Upper lobe of left lung (tissue), 6 donors: Measurements from ENCODE around the gene THOC1. TPM values are rescaled to one million over a fixed set of nuclear protein-coding genes. Genes with fewer than 3 reads are reported as not detected.

Experiments used
- ATAC-seq, 2 donors: fragments of 200-7000 bp; cut with Tn5 transposase; one replicate each; pipeline ENCODE4 v1.9.1; 2022; ENCODE audit warnings: mild to moderate bottlenecking in 2 of 2, moderate library complexity in 2 of 2; ENCODE audit not compliant: low FRiP score in 2 of 2
- DNase-seq, 2 donors: peaks; one replicate each; pipeline ENCODE4 v3.0.0-alpha.2; 2019 to 2020
- H3K27ac ChIP-seq, 4 donors: fragments of 200-600 bp; sonication (generic); one replicate each; pipeline ENCODE4 v1.5.1; 2016 to 2019
- H3K27me3 ChIP-seq, 4 donors: fragments of 200-600 bp; sonication (generic); one replicate each; pipeline ENCODE4 v1.5.1; 2017 to 2019
- H3K36me3 ChIP-seq, 4 donors: fragments of 200-600 bp; sonication (generic); one replicate each; pipeline ENCODE4 v1.5.1; 2016 to 2019
- H3K4me1 ChIP-seq, 4 donors: fragments of 200-600 bp; sonication (generic); one replicate each; pipeline ENCODE4 v1.5.1; 2018 to 2019
- H3K4me3 ChIP-seq, 4 donors: fragments of 200-600 bp; sonication (generic); one replicate each; pipeline ENCODE4 v1.5.1; 2017 to 2019; ENCODE audit warnings: mild to moderate bottlenecking in 2 of 4, moderate library complexity in 1 of 4
- H3K9me3 ChIP-seq, 4 donors: fragments of 200-600 bp; sonication (generic); one replicate each; pipeline ENCODE4 v1.5.1; 2018 to 2019
- CTCF ChIP-seq, 6 experiments: fragments of 450-650 bp in 4 of 6; fragments of 200-600 bp in 2 of 6; sonication (generic) in 2 of 6; IDR thresholded peaks; one replicate each; pipeline ENCODE4 v1.5.1; 2016 to 2019; ENCODE audit warnings: antibody characterized with exemption in 6 of 6
- EP300 ChIP-seq, 4 donors: sonication (generic); formaldehyde crosslinking; IDR thresholded peaks; one replicate each; pipeline ENCODE4 v1.5.1; 2017; ENCODE audit warnings: antibody characterized with exemption in 4 of 4, control low read depth in 2 of 4
- POLR2A ChIP-seq, 4 donors: fragments of 450-650 bp; IDR thresholded peaks; one replicate each; pipeline ENCODE4 v1.5.1; 2016 to 2017; ENCODE audit warnings: antibody characterized with exemption in 4 of 4, mild to moderate bottlenecking in 2 of 4
- POLR2AphosphoS5 ChIP-seq, 2 donors: sonication (generic); formaldehyde crosslinking; IDR thresholded peaks; one replicate each; pipeline ENCODE4 v1.5.1; 2017; ENCODE audit warnings: antibody characterized with exemption in 2 of 2
- WGBS, 2 donors: methylation state at CpG; one replicate each; pipeline ENCODE4 v1.1.5; 2017 to 2018; 5-methylcytosine and 5-hydroxymethylcytosine counted together
- total RNA-seq, 6 donors: library from RNA; depleted of rRNA in 4 of 6; stranded (reverse); fragments of >200 nt in 4 of 6; gene quantifications; one replicate each; pipeline versions ENCODE4 v1.1.0 to v1.2.1, GENCODE V29; 2016 to 2021
- donor health status: DM: no; HTN: no; CAD: no; lungs with moderate emphysema.
- donor health status: DM: no; HTN: yes; CAD: no; lungs with severe emphysema.

THOC1 gene
- total RNA-seq, 6 donors from 2014 or later = 21.2 to 93.2 (median 30.4) TPM

- Histone ChIP-seq H3K36me3 (peaks cover 0 to 44% (median 16%) of the 10 kb centered on the region in 4 donors), H3K27me3 (no peaks in the 10 kb centered on the region), H3K27ac (no peak overlapping the region), H3K4me1 (no peaks in the 10 kb centered on the region), H3K9me3 (no peaks in the 10 kb centered on the region), H3K4me3 (no peak overlapping the region)
- ATAC-seq (no peak), DNase-seq (no peak)
- no peak for TF ChIP-seq POLR2AphosphoS5 (IDR thresholded peaks at IDR 0.05)
- no peak for TF ChIP-seq CTCF (IDR thresholded peaks at IDR 0.05)
- no peak for TF ChIP-seq POLR2A (IDR thresholded peaks at IDR 0.05)
- no peak for TF ChIP-seq EP300 (IDR thresholded peaks at IDR 0.05)
- WGBS, 2 donors = 90% methylated on average over 1 of the region's 1 CpG
These were observed 39.3 kb downstream of the THOC1 start for GRCh38 chr18:228586-228985.

DNA sequence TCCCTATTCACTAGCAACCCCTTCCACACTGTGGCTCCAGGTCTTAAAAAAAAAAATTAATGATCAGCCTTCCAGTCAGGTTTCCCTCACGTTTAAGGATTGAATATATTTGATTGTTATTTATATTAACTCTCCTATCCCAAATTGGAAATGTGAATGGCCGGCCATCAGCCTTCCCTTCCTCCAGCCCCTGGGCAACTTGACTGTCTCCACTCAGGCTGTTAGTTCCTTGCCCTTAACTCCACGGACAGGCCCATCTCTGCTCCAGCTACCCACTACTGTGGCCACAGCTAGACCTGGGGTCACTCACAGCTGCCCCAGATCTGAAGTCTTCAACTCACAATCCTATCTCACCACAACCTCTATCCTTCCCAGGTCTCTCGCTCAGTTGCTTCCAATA is 39.9 kb downstream of the THOC1 start:
- DNase-seq = no peak
- Histone ChIP-seq H3K36me3 (peaks cover 0 to 51% (median 16%) of the 10 kb centered on the region in 4 donors), H3K4me1 (no peaks in the 10 kb centered on the region), H3K27me3 (no peaks in the 10 kb centered on the region), H3K9me3 (no peaks in the 10 kb centered on the region), H3K4me3 (no peak overlapping the region), H3K27ac (no peak overlapping the region)
- no peak for ATAC-seq
- 92 to 93% methylated on average over 4 of the region's 4 CpGs for WGBS, 2 donors
- no peak for TF ChIP-seq POLR2AphosphoS5 (IDR thresholded peaks at IDR 0.05)
- TF ChIP-seq POLR2A (IDR thresholded peaks at IDR 0.05) = no peak
- TF ChIP-seq CTCF (IDR thresholded peaks at IDR 0.05) = no peak
- no peak for TF ChIP-seq EP300 (IDR thresholded peaks at IDR 0.05)

- DNase-seq = no peak
- H3K27me3 ChIP-seq = no peaks in the 10 kb centered on the region
- no peaks in the 10 kb centered on the region for H3K9me3 ChIP-seq
- TF ChIP-seq POLR2A (IDR thresholded peaks at IDR 0.05) = no peak
- TF ChIP-seq CTCF (IDR thresholded peaks at IDR 0.05) = no peak
- no peak for TF ChIP-seq EP300 (IDR thresholded peaks at IDR 0.05)
- no peaks in the 10 kb centered on the region for H3K4me1 ChIP-seq
- no peak overlapping the region for H3K4me3 ChIP-seq
- H3K27ac ChIP-seq = no peak overlapping the region
- H3K36me3 ChIP-seq = peaks cover 0 to 56% (median 16%) of the 10 kb centered on the region in 4 donors
- no peak for ATAC-seq
- 88% methylated on average over 6 of the region's 6 CpGs for WGBS, 2 donors
These were observed 40.5 kb downstream of the THOC1 start for GRCh38 chr18:227374-227773.

GRCh38 chr18:225745-226144 is 42.1 kb downstream of the THOC1 start:
- TF ChIP-seq CTCF (IDR thresholded peaks at IDR 0.05) = no peak
- TF ChIP-seq POLR2A (IDR thresholded peaks at IDR 0.05) = no peak
- TF ChIP-seq POLR2AphosphoS5 (IDR thresholded peaks at IDR 0.05) = no peak
- no peak for TF ChIP-seq EP300 (IDR thresholded peaks at IDR 0.05)
- no peak for ATAC-seq

DNA sequence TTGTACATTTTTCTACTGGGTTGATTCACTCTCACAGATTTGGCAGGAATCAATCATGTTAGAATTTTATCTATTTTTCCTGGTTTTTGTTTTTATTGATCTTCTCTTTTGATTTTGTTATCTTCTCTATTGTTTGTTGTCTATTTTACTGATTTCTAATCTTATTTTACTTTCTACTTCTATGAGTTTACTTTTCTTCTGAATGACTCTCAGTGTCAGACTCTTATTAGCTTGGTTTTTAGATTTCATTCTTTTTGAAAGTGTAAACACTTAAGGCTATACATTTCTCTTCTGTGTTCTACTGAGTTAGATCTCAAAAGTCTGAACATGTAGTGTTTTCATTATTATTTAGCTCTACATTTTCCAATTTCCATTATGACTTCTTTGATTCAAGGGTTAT is 47.1 kb downstream of the THOC1 start:
- Histone ChIP-seq H3K27me3 (no peaks in the 10 kb centered on the region), H3K4me3 (no peak overlapping the region), H3K4me1 (no peaks in the 10 kb centered on the region), H3K36me3 (peaks cover 3 to 71% (median 35%) of the 10 kb centered on the region in 4 donors), H3K9me3 (no peaks in the 10 kb centered on the region), H3K27ac (no peak overlapping the region)
- TF ChIP-seq POLR2A (IDR thresholded peaks at IDR 0.05) = no peak
- TF ChIP-seq CTCF (IDR thresholded peaks at IDR 0.05) = no peak
- TF ChIP-seq EP300 (IDR thresholded peaks at IDR 0.05) = no peak
- no peak for TF ChIP-seq POLR2AphosphoS5 (IDR thresholded peaks at IDR 0.05)
- ATAC-seq (no peak), DNase-seq (no peak)

More at GRCh38 chr18:225745-226144, 42.1 kb downstream of the THOC1 start:
- H3K9me3 ChIP-seq = no peaks in the 10 kb centered on the region
- H3K36me3 ChIP-seq = peaks cover 0 to 63% (median 16%) of the 10 kb centered on the region in 4 donors
- no peak for DNase-seq
- H3K27me3 ChIP-seq = no peaks in the 10 kb centered on the region
- no peak overlapping the region for H3K27ac ChIP-seq
- WGBS, 2 donors = 85 to 96% methylated on average over 4 of the region's 4 CpGs
- H3K4me1 ChIP-seq = no peaks in the 10 kb centered on the region
- H3K4me3 ChIP-seq = no peak overlapping the region
